Head of caudate nucleus (tissue), 42 donors: ENCODE measurements around the gene HARS2.
"Not testable (repeated sequence)": the region's sequence is repeated elsewhere in the genome, so short reads cannot be mapped to it uniquely, and the experiment has no call there.

Experiments used
- DNase-seq, 42 donors: peaks; one replicate each; pipeline versions ENCODE4 v3.0.0 to v3.0.0-alpha.2; 2020 to 2021; ENCODE audit warnings: mixed read lengths in 7 of 42
- intact Hi-C: fragments of 100-400 bp; cut with DNase I; formaldehyde crosslinking; loops from one replicate; pipeline ENCODE4 v1.15.0; 2022

HARS2 gene

DNA sequence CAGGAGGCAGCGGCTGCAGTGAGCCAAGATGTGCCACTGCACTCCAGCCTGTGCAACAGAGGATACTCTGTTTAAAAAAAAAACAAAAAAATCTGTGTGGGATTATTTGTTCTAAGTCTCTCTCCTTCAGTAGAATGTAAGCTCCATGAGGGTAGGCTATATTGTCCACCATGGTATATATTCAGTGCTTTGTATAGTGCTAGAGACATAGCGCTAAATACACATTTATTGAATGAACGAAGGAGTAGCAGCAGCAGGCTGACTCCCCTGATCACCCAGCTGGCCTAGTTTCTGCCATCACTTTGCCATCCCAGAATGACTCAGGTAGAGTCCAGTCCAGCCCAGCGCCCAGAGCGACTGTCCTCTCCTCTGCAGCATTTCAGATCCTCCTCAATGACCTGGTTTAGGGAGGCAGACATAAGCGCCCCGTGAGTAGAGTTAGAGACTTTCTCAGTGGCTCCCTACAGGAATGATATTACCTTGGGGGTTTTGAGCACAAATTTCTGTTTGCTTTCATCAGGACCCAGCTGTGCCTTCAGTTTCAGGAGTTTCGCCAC, 801 bp upstream of the HARS2 start:
- intact Hi-C loops = loop anchor here (10.0 kb wide), 1 partner anchor 126 kb away; the partner anchor contains the start of genes APBB3 and SLC35A4
- DNase-seq = no peak

DNA sequence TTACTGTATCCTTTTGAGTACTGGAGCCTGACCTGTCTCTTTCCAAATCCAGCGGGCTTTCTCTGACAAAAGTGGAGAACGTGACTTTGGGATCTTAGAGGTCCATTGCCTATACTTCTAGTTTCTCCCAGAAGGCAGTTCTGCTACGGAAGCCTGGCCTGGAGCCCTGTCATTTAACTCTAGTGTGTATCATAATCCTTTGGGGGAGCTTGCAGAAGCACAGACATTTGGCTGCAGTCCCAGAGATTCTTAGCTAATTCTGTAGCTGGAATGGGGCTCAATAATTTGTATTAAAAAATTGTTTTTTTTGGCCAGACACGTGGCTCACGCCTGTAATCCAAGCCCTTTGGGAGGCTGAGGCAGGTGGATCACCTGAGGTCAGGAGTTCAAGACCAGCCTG, 3.0 kb downstream of the HARS2 start:
- intact Hi-C loops = loop anchor here (10.0 kb wide), 1 partner anchor 129 kb away; the partner anchor contains the start of genes APBB3 and SLC35A4
- peak in 1 of 42 donors; percentile 4 for DNase-seq

DNA sequence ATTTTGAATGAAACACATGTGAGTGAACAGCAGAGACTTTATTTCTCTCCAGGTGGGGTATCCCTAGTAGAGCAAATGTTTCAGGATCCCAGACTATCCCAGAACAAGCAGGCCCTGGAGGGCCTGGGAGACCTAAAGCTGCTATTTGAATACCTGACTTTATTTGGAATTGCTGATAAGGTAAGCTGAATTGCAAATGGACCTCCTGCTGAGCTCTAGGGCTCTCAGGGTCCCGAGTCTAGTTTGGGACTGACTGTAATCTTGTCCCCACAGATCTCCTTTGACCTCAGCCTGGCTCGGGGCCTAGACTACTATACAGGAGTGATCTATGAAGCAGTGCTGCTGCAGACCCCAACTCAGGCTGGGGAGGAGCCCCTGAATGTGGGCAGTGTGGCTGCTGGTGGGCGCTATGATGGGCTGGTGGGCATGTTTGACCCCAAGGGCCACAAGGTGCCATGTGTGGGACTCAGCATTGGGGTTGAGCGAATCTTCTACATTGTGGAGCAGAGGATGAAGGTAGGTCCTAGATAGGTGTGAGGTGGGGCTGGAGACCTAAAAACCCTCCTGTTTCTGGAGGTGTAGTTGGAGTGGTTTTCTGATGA, 5.7 kb downstream of the HARS2 start:
- intact Hi-C loops = loop anchor here (10.0 kb wide), 1 partner anchor 132 kb away; the partner anchor contains the start of genes APBB3 and SLC35A4
- DNase-seq = peak in 1 of 42 donors; percentile 22

DNA sequence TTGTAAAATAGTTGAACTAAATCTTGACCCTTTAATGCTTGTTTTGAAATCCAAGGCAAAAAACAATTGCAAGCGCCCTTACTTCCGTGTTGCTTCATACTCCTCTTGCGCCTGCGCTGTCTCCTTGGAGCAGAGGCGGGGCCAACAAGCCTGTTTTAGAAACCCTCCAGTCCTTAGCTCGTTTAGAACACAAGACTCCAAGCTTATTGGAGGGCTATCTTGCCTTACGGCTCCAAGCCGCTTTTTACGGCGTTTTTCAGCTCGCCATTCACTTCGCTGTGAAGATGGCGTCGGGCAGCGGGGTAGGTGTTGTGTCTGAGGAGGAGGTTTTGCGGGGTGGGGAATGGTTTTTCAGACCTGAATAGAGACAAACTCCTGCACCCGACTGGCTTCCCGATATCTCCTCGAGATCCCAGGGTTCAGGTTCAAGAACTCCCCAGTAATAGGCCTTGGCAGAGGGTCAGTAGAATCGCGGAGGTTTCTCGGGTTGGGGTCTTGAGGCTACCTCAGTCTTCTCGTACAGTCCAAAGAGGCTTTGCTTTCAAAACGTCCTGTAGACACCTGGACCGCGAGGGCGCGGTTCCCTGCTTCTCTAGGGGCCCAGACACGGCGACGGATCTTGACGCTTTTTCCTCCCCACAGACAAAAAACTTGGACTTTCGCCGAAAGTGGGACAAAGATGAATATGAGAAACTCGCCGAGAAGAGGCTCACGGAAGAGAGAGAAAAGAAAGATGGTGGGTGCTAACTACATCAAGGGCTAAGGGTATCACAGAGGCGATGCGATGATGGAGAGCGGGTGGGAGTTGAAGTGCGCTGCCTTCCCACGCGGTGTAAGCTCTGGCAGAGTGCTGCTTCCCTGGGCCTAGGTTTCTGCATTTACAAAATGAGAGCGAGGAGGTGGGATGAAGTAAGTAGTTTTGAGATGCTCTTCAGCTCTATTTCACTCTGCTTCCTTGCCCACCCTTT, 9.2 kb downstream of the HARS2 start, which contains the start of gene ZMAT2:
ZMAT2 (plus strand) TSS at position 271 of the 968 bp plus-strand sequence; CDS start at position 285, 14 bp downstream.
- intact Hi-C loops = loop anchor here (5.0 to 10.0 kb wide), 2 partner anchors 38 to 336 kb away; partner anchors contain the start of genes SLC4A9 and WDR55

DNA sequence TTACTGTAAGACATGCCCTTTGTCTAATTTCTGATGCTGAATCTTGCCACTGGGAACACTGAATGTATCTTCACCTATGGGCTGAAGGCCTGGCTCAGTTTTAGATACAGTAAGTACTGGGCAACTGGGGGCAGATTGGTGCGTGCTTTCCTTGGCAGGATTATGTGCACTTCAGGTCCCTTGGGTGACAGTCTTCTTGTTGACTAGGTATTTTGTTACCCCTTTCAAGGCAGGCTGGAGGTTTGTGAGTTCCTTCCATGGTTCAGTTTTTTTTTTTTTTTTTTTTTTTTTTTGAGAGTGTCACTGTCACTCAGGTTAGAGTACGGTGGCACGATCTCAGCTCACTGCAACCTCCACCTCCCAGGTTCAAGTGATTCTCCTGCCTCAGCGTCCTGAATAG, 16.6 kb downstream of the HARS2 start:
- no peak for DNase-seq
- intact Hi-C loops = loop anchor here (10.0 kb wide), 1 partner anchor 343 kb away; the partner anchor contains the start of gene SLC4A9

More for the DNA sequence above, 9.2 kb downstream of the HARS2 start, which contains the start of gene ZMAT2:
- DNase-seq = peak; percentile 87 to 99 (median 98)

DNA sequence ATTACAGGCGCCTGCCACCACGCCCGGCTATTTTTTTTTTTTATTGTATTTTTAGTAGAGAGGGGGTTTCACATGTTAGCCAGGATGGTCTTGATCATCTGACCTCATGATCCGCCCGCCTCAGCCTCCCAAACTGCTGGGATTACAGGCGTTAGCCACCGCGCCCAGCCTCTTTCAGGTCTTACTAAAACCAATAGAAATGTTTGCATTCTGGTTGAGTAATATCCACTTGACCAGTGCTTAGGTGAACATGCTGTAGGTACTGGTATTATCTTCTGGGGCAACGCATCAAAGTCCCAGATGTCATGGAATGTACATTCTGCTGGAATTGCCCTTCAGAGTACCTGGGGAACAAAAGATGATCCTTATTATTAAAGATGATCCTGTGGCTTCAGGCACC, 17.5 kb downstream of the HARS2 start:
- peak in 1 of 42 donors; percentile 17 for DNase-seq
- intact Hi-C loops = loop anchor here (10.0 kb wide), 1 partner anchor 344 kb away; the partner anchor contains the start of gene SLC4A9

DNA sequence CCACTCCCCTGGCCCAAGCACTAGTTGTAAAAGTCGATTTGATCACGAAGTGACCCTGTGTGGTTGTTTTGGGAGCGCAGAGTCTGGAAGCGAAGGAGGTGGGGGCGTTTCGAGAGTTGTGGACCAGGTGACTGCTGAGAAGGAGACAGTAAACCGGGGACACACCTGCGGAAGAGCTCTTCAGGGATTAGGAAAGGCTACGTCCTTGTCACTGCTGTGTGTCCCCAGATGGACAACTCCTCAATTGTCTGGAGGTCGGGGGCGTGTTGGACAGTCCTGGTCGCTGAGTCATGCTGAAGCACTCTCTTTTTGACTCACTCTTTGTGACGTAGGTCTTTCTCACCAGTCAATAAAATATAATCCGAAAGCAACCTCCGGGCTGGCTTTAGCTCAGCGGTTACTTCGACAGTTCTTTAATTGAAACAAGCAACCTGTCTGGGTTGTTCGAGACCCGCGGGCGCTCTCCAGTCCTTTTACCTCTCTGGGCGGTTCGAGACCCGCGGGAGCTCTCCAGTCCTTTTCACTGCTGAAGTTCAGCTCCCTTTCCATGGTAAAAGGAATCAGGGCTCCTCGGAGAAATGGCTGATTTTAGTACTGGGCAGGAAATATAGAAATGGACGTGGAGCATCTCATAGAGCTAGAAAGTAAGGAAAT, 19.8 kb downstream of the HARS2 start:
- intact Hi-C loops = no loop called here
- DNase-seq = peak; percentile 25 to 93 (median 66)

DNA sequence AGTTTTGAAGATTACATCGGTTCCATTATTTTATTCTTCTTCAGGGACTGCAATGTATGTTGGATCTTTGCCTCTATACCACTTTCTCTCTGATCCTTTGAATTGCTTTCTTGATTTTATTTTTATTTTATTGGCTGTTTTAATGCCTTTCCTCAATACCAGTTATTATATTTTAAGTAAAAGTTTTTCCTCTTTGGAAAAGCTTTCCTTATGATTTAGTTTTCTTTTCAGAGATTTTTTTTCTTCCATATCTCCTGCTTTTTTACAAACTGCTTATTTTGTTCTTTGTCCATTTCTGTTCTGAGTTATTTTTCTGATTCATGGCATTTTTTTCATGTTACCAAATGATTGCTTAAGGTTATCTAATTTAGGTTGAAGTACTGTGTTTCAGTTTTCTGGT, 20.5 kb downstream of the HARS2 start:
- intact Hi-C loops = no loop called here
- no peak for DNase-seq

DNA sequence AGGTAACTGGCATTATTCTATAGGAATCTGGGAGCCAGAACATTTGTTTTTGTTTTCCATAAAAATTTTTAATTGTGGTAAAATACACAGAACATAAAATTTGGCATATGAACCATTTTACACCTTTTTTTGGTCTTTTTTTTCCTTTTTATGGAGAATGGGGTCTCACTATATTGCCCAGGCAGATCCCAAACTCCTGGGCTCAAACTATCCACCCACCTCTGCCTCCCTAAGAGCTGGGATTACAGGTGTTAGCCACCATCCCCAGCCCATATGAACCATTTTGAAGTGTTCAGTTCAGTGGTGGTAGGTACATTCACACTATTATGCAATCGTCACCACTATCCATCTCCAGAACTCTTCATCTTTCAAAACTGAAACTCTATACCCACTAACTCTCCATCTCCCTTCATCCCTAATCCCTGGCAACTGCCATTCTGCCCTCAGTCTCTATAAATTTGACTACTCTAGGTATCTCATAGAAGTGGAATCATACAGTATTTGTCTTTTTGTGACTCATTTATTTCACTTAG, 22.4 kb downstream of the HARS2 start:
- intact Hi-C loops = no loop called here
- no peak for DNase-seq

DNA sequence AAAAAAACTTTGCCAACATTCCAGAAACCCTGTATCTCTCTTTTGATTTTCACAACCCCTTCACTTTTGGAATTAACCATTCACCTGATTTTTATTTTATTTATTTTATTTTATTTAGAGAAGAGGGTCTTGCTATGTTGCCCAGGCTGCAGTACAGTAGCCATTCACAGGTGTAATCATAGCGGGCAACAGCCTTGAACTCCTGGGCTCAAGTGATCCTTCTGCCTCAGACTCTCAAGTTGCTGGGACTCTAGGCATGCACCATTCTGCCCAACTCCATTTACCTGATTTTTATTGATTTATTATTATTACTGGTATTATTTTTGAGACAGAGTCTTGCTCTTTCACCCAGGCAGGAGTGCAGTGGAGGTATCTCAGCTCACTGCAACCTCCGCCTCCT, 25.0 kb downstream of the HARS2 start:
- DNase-seq, intact Hi-C loops: not testable (repeated sequence)

DNA sequence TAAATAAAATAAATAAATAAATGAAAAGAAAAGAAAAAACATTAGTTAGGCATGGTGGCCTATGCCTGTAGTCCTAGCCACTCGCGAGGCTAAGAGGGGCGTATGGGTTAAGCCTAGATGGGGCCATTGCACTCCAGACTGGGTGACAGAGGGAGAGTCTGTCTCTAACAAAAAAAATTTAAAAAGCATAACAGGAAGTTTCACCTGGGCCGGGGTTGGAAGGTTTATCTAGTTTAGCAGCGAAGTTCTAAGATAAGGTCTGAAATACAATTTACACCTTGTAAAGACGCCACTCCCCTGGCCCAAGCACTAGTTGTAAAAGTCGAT, 27.0 kb downstream of the HARS2 start:
- no peak for DNase-seq
- intact Hi-C loops = no loop called here

DNA sequence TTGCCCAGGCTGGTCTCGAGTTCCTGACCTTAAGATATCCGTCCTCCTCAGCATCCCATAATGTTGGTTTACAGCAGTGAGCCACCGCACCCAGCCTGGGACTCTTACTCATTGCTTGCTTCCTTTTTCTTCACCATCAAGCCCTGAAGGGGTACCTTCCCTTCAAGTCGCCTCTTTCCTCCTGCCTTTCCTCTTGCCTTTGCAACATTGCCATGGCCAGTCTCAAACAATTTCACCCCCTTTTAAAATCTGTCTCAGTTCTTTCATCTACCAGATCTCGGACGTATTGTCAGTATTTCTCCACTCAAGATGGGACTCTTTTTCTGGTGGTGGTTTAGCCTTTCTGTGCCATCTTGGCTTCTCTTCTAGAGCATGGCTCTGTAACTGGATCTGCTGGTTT, 29.5 kb downstream of the HARS2 start:
- intact Hi-C loops, DNase-seq: not testable (repeated sequence)

DNA sequence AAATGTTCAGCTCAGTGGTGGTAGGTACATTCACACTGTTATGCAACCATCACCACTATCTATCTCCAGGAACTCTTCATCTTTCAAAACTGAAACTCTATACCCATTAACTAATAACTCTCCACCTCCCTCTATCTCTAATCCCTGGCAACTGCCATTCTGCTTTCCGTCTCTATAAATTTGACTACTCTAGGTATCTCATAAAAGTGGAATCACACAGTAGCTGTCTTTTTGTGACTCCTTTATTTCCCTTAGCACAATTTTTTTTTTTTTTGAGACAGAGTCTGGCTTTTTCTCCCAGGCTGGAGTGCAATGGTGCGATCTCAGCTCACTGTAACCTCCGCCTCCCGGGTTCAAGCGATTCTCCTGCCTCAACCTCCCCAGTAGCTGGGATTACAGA, 30.1 kb downstream of the HARS2 start:
- DNase-seq, intact Hi-C loops: not testable (repeated sequence)

DNA sequence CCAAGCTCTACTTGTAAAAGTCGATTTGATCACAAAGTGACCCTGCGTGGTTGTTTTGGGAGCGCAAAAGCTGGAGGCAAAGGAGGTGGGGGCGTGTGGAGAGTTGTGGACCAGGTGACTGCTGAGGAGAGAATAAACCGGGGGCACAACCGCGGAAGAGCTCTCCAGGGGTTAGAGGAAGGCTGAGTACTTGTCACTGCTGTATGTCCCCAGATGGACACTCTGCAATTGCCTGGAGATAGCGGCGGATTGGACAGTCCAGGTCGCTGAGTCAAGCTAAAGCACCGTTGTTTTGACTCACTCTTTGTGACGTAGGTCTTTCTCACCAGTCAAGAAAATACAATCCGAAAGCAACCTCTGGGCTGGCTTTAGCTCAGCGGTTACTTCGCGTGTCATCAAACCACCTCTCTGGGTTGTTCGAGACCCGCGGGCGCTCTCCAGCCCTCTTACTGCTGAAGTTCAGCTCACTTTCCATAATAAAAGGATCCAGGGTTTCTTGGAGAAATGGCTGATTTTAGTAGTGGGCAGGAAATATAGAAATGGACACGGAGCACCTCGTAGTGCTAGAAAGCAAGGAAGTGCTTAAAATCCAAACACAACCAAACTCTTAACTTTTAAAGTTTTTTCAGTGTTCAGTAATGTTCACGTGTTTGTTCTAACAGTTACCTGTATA, 34.7 kb downstream of the HARS2 start:
- intact Hi-C loops = no loop called here
- peak in 10 of 42 donors; percentile 10 to 57 (median 28) for DNase-seq

DNA sequence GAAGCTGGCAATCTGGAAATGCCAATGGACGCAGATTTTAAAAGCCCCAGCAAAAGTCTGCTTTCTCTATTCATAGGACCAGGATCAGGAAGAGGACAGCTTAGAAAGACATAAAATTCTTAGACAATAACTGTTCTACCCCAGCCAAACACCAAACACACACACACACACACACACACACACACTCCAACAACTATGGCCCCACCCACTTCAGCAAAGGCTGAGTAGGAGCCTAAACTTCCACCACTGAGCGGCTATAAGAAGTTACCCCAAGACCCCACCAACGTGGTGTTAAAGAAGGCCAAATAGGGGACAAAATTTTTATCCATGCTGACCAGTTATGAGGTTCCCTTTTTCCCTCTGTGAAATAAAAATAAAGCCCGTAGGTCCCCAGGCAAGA, 41.8 kb downstream of the HARS2 start:
- intact Hi-C loops = no loop called here
- DNase-seq = no peak

DNA sequence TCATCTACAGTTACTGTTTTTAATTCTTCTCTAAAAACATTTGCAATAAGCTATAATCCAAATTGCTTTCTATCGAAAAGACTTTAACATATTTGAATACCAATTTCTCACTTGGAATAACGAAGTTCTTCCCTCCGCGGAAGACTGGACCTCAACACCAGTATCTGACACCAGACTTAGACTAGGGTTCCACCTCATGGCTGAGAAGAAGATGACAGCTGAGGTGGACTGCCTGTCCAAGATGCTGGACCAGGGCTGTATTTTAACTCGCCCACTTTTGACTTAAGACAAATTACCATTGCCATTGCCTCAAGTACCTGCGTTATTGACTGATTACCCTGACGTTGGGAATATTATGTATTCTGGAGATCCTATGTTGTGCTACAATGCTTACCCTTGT, 43.1 kb downstream of the HARS2 start:
- intact Hi-C loops = no loop called here

DNA sequence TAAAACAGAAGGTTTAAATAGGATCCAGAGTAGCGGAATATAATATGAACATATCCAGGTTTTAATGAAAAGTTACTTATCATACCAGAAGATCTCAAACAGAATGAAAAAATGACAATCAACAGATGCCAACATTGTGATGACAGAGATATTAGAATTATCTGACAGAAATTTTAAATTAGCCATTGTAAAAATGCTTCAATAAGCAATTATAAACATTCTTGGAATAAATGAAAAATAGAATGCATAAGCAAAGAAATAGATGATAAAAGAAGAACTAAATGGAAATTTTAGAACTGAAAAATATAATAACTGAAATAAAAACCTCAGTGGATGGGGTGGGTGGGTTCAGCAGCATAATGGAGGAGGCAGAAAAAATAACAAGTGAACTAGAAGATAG, 46.2 kb downstream of the HARS2 start:
- no peak for DNase-seq
- intact Hi-C loops = no loop called here

More for the DNA sequence above, 43.1 kb downstream of the HARS2 start:
- DNase-seq = no peak

DNA sequence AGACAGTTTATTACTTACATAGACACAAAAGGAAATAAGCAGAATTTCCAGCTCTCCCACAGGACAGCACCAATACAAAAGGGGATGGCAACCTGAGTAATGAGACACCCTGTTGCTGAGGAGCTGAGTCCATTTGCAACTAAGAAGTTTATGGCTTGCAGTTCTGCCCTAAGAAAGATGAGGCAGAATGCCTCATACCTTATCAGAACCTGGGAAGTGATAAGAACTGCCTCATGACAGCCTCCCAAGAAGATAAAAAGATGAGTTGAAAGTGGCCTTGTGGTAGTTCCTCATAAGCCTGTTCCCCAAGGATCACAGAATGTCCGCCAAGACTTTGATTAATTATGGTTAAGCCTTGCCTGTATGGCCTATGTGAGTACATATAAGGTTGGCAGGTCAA, 50.7 kb downstream of the HARS2 start:
- intact Hi-C loops = no loop called here
- no peak for DNase-seq
